HUES6 (cell line): ENCODE data around the gene FBLN2.

Experiments used
- H3K27ac ChIP-seq: 2 replicates; pipeline ENCODE4 v1.7.0; 2013; ENCODE audit warnings: low read depth, mild to moderate bottlenecking, low read length, inconsistent platforms
- H3K27me3 ChIP-seq: 2 replicates; pipeline ENCODE4 v1.6.1; 2013; ENCODE audit warnings: low read length; ENCODE audit not compliant: control insufficient read depth, insufficient read depth
- H3K36me3 ChIP-seq: 2 replicates; pipeline ENCODE4 v1.6.1; 2013; ENCODE audit warnings: low read length; ENCODE audit not compliant: control insufficient read depth, insufficient read depth
- H3K4me1 ChIP-seq: 2 replicates; pipeline ENCODE4 v1.6.1; 2013; ENCODE audit warnings: low read length; ENCODE audit not compliant: control insufficient read depth, insufficient read depth
- H3K4me3 ChIP-seq: 2 replicates; pipeline ENCODE4 v1.5.1; 2013; ENCODE audit warnings: low read depth, low read length
- H3K9ac ChIP-seq: one replicate; pipeline ENCODE4 v1.6.1; 2013; ENCODE audit warnings: mild to moderate bottlenecking, low read length
- H3K9me3 ChIP-seq: 2 replicates; pipeline ENCODE4 v1.6.1; 2013; ENCODE audit warnings: low read depth, low read length; ENCODE audit not compliant: control insufficient read depth, insufficient read depth

Gene FBLN2

DNA sequence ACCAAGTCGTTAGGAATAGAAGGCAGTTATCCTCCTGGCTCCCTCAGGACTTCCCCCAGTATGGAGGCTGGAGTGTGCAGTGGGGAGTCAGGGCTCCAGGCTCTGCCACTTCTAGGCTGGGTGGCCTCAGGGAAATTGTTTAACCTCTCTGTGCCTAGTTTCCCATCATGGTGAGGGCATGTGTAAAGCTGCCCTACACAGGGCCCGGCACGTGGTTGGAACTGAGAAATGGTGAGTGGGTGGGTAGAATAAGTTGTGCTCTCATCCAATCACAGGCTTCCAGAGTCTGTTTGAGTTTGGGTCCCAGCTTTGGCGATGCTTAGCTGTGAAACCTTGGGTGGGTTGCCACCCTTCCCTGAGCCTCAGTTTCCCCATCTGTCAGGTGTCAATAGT, 117.3 kb downstream of the FBLN2 start:
- Histone ChIP-seq H3K27me3 (no peaks in the 10 kb centered on the region; the same call in 1 of the 2 replicates), H3K4me1 (peaks cover 9% of the 10 kb centered on the region; the same call in 1 of the 2 replicates), H3K27ac (no peak overlapping the region), H3K9me3 (no peaks in the 10 kb centered on the region; the same call in 1 of the 2 replicates), H3K9ac (no peak overlapping the region), H3K4me3 (no peak overlapping the region), H3K36me3 (no peaks in the 10 kb centered on the region)

- H3K9ac ChIP-seq: no peak overlapping the region
- peaks cover 4% of the 10 kb centered on the region; the same call in 1 of the 2 replicates for H3K4me1 ChIP-seq
- H3K4me3 ChIP-seq: no peak overlapping the region
- H3K36me3 ChIP-seq: no peaks in the 10 kb centered on the region
- H3K27ac ChIP-seq: no peak overlapping the region
- no peaks in the 10 kb centered on the region; the same call in 1 of the 2 replicates for H3K27me3 ChIP-seq
- no peaks in the 10 kb centered on the region; the same call in 1 of the 2 replicates for H3K9me3 ChIP-seq
Measured at GRCh38 chr3:13666781-13667709, 118.1 kb downstream of the FBLN2 start.

DNA sequence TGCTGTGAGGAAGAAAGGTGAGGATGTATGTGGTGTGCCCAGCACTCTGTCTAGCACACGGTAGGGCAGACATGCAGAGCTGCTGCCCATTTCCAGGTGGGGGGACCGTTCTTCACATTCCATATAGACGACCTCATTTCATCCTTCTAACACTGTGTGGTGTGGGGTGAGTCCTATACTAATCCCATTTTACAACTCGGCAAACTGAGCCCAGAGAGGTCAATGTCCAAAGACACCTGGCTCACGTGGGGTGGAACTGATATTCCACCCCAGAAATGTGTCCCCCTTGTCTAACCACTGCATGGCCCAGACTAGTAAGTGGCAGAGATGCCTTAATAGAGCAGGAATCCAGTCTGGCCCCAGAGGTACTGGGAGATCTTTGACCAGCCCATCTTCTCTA, 119.2 kb downstream of the FBLN2 start:
- no peak overlapping the region for H3K9ac ChIP-seq
- no peak overlapping the region for H3K27ac ChIP-seq
- H3K4me1 ChIP-seq: peaks cover 4% of the 10 kb centered on the region; the same call in 1 of the 2 replicates
- H3K9me3 ChIP-seq: no peaks in the 10 kb centered on the region
- H3K36me3 ChIP-seq: no peaks in the 10 kb centered on the region
- H3K27me3 ChIP-seq: no peaks in the 10 kb centered on the region; the same call in 1 of the 2 replicates
- no peak overlapping the region for H3K4me3 ChIP-seq

GRCh38 chr3:13669457-13669856, 120.5 kb downstream of the FBLN2 start:
- H3K27ac ChIP-seq: no peak overlapping the region
- no peaks in the 10 kb centered on the region; the same call in 1 of the 2 replicates for H3K27me3 ChIP-seq
- peaks cover 4% of the 10 kb centered on the region; the same call in 1 of the 2 replicates for H3K4me1 ChIP-seq
- H3K4me3 ChIP-seq: no peak overlapping the region
- no peak overlapping the region for H3K9ac ChIP-seq
- H3K36me3 ChIP-seq: no peaks in the 10 kb centered on the region
- no peaks in the 10 kb centered on the region for H3K9me3 ChIP-seq

DNA sequence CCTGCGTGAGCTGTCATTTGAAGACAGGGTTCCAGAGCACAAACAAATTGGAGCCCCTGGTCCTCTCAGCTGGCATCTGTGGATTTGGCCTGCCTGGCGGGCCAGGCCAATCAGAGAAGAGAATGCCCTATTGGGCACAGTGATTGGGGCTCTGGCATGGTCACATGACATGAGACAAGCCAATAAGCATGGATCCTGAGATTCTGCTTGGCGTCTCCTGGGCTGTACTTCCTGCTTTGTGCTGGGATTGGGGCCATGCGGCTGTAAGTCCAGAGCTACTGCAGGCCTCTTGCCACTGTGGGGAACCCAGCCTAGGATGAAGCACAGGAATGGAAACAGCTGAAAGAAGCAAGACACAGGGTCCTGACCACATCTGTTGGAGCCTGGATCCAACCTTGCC, 121.4 kb downstream of the FBLN2 start:
- Histone ChIP-seq H3K36me3 (no peaks in the 10 kb centered on the region), H3K27me3 (peaks cover 5% of the 10 kb centered on the region; the same call in 1 of the 2 replicates), H3K9ac (no peak overlapping the region), H3K4me1 (peaks cover 4% of the 10 kb centered on the region; the same call in 1 of the 2 replicates), H3K27ac (no peak overlapping the region), H3K9me3 (no peaks in the 10 kb centered on the region), H3K4me3 (no peak overlapping the region)

- H3K9me3 ChIP-seq: no peaks in the 10 kb centered on the region
- no peak overlapping the region for H3K27ac ChIP-seq
- no peaks in the 10 kb centered on the region for H3K36me3 ChIP-seq
- no peak overlapping the region for H3K4me3 ChIP-seq
- H3K4me1 ChIP-seq: peaks cover under 1% of the 10 kb centered on the region; the same call in 1 of the 2 replicates
- no peak overlapping the region for H3K9ac ChIP-seq
- H3K27me3 ChIP-seq: peaks cover 5% of the 10 kb centered on the region; the same call in 1 of the 2 replicates
Measured at GRCh38 chr3:13671482-13672233, 122.7 kb downstream of the FBLN2 start.

GRCh38 chr3:13673207-13673606, 124.3 kb downstream of the FBLN2 start:
- H3K9me3 ChIP-seq: no peaks in the 10 kb centered on the region
- no peaks in the 10 kb centered on the region for H3K36me3 ChIP-seq
- H3K4me3 ChIP-seq: no peak overlapping the region
- no peaks in the 10 kb centered on the region for H3K4me1 ChIP-seq
- peaks cover 5% of the 10 kb centered on the region; the same call in 1 of the 2 replicates for H3K27me3 ChIP-seq
- no peak overlapping the region for H3K27ac ChIP-seq
- H3K9ac ChIP-seq: no peak overlapping the region

GRCh38 chr3:13674538-13675185, 125.7 kb downstream of the FBLN2 start:
- H3K36me3 ChIP-seq: no peaks in the 10 kb centered on the region
- H3K9me3 ChIP-seq: no peaks in the 10 kb centered on the region
- H3K27ac ChIP-seq: no peak overlapping the region
- no peak overlapping the region for H3K4me3 ChIP-seq
- no peak overlapping the region for H3K9ac ChIP-seq
- H3K4me1 ChIP-seq: no peaks in the 10 kb centered on the region
- H3K27me3 ChIP-seq: peaks cover 5% of the 10 kb centered on the region; the same call in 1 of the 2 replicates

- Histone ChIP-seq H3K36me3 (no peaks in the 10 kb centered on the region), H3K4me1 (no peaks in the 10 kb centered on the region), H3K4me3 (no peak overlapping the region), H3K27ac (no peak overlapping the region), H3K27me3 (peaks cover 5% of the 10 kb centered on the region; the same call in 1 of the 2 replicates), H3K9ac (no peak overlapping the region), H3K9me3 (no peaks in the 10 kb centered on the region)
Measured at GRCh38 chr3:13676356-13677017, 127.6 kb downstream of the FBLN2 start.

- Histone ChIP-seq H3K9ac (no peak overlapping the region), H3K36me3 (no peaks in the 10 kb centered on the region), H3K9me3 (no peaks in the 10 kb centered on the region), H3K27me3 (peaks cover 5% of the 10 kb centered on the region; the same call in 1 of the 2 replicates), H3K4me3 (no peak overlapping the region), H3K4me1 (no peaks in the 10 kb centered on the region), H3K27ac (no peak overlapping the region)
Measured at GRCh38 chr3:13677272-13677671, 128.3 kb downstream of the FBLN2 start.
